HepG2 (cell line): ENCODE data around the gene PGPEP1. TPM values are rescaled to one million over a fixed set of nuclear protein-coding genes. Genes with fewer than 3 reads are reported as not detected.

ENCODE experiments used
- CBX2 ChIP-seq, 2 experiments: fragments of 200-600 bp in 1 of 2; sonication (generic); formaldehyde crosslinking in 1 of 2; IDR thresholded peaks; 2 replicates each; pipeline versions ENCODE4 v1.7.0 to v1.8.1; 2018 to 2022; ENCODE audit warnings: low read depth in 2 of 2, low read length in 1 of 2, mild to moderate bottlenecking in 1 of 2, missing genetic modification reagents in 1 of 2
- FOXC1 ChIP-seq: sonication (generic); formaldehyde crosslinking; IDR thresholded peaks from 2 replicates; pipeline ENCODE4 v1.8.0; 2022; ENCODE audit warnings: mild to moderate bottlenecking, missing genetic modification reagents, borderline replicate concordance
- FUBP1 ChIP-seq: sonication (generic); formaldehyde crosslinking; IDR thresholded peaks from 2 replicates; pipeline ENCODE4 v1.5.1; 2020; ENCODE audit warnings: missing genetic modification reagents, mild to moderate bottlenecking, borderline replicate concordance
- HBP1 ChIP-seq: IDR thresholded peaks from 2 replicates; pipeline ENCODE4 v1.6.1; 2016; ENCODE audit warnings: low read depth, control low read depth
- HMG20A ChIP-seq: IDR thresholded peaks from 2 replicates; pipeline ENCODE4 v1.6.1; 2016; ENCODE audit warnings: borderline replicate concordance
- HMGXB3 ChIP-seq: sonication (generic); formaldehyde crosslinking; IDR thresholded peaks from 2 replicates; pipeline ENCODE4 v1.4.0; 2020; ENCODE audit warnings: missing genetic modification reagents, borderline replicate concordance
- HNRNPL ChIP-seq: fragments of 200-400 bp; formaldehyde crosslinking; IDR thresholded peaks from 2 replicates; pipeline ENCODE4 v1.6.1; 2017; ENCODE audit warnings: mild to moderate bottlenecking, low read depth, low read length
- MAFF ChIP-seq: IDR thresholded peaks from 2 replicates; pipeline ENCODE4 v1.6.1; 2011; ENCODE audit warnings: low read depth, low read length, improper control_type of control experiment
- NFE2 ChIP-seq: sonication (generic); formaldehyde crosslinking; IDR thresholded peaks from 2 replicates; pipeline ENCODE4 v1.4.0; 2020; ENCODE audit warnings: missing genetic modification reagents
- RBM22 ChIP-seq: fragments of 200-400 bp; formaldehyde crosslinking; optimal IDR thresholded peaks from 2 replicates; pipeline ENCODE3; 2017; ENCODE audit warnings: mild to moderate bottlenecking, low read length, moderate library complexity
- REL ChIP-seq: sonication (generic); formaldehyde crosslinking; conservative IDR thresholded peaks from 2 replicates; pipeline ENCODE4 v1.8.0; 2022; ENCODE audit warnings: mild to moderate bottlenecking, missing genetic modification reagents, moderate library complexity
- SALL1 ChIP-seq: sonication (generic); formaldehyde crosslinking; IDR thresholded peaks from 2 replicates; pipeline ENCODE4 v1.8.0; 2022; ENCODE audit warnings: mild to moderate bottlenecking, missing genetic modification reagents
- TARDBP ChIP-seq: sonication (generic); formaldehyde crosslinking; IDR thresholded peaks from 2 replicates; pipeline ENCODE4 v1.8.0; 2022; ENCODE audit warnings: mild to moderate bottlenecking, missing genetic modification reagents
- YEATS2 ChIP-seq: sonication (generic); formaldehyde crosslinking; IDR thresholded peaks from 2 replicates; pipeline ENCODE4 v1.4.0; 2020; ENCODE audit warnings: missing genetic modification reagents, borderline replicate concordance
- ZNF235 ChIP-seq: sonication (generic); formaldehyde crosslinking; IDR thresholded peaks from 2 replicates; pipeline ENCODE4 v1.8.1; 2023; ENCODE audit warnings: mild to moderate bottlenecking, missing genetic modification reagents, borderline replicate concordance
- ZNF619 ChIP-seq: sonication (generic); formaldehyde crosslinking; IDR thresholded peaks from 2 replicates; pipeline ENCODE4 v1.4.0; 2020; ENCODE audit warnings: mild to moderate bottlenecking, missing genetic modification reagents
- ZSCAN9 ChIP-seq: IDR thresholded peaks from 2 replicates; pipeline ENCODE4 v1.6.1; 2016; ENCODE audit warnings: borderline replicate concordance
- ZXDC ChIP-seq: sonication (generic); formaldehyde crosslinking; IDR thresholded peaks from 2 replicates; pipeline ENCODE4 v1.5.0; 2020; ENCODE audit warnings: mild to moderate bottlenecking, missing genetic modification reagents
- polyA plus RNA-seq, 8 experiments: library from polyadenylated mRNA; depleted of rRNA in 3 of 8; stranded (reverse) in 7 of 8; unstranded in 1 of 8; fragments of >200 nt; fragmentation: Illumina TruSeq in 4 of 8; extraction: Trizol in 4 of 8; gene quantifications; 2 replicates each; pipeline versions ENCODE4 v1.2.1 to v1.2.3, GENCODE V29; 2011 to 2016; ENCODE audit warnings: low read depth in 4 of 8, missing spikeins in 1 of 8, mixed read lengths in 1 of 8; ENCODE audit not compliant: insufficient read depth in 1 of 8
- total RNA-seq, 5 experiments: library from RNA; depleted of rRNA; stranded (reverse); fragments of >200 nt; fragmentation: Illumina TruSeq; extraction: Trizol; gene quantifications; 2 replicates each; pipeline ENCODE4 v1.2.3, GENCODE V29; 2016; ENCODE audit warnings: low read depth in 1 of 5

The PGPEP1 gene
- total and polyA plus RNA-seq, 2 of the 13 experiments (the other 11 are each of a cell fraction or from before 2014, with no cell fraction given) = 53.1 to 56.6 TPM

GRCh38 chr19:18291590-18292461, 48.6 kb upstream of the PGPEP1 start (continued):
- TF ChIP-seq ZXDC (CRISPR knock-in tag) (no peak), HMG20A (CRISPR knock-in tag) (no peak), CBX2 (IDR thresholded peaks at IDR 0.05; ENCODE audit: low read depth, low read length) (no peak), CBX2 (CRISPR knock-in tag; IDR thresholded peaks at IDR 0.05; ENCODE audit: low read depth) (no peak), ZSCAN9 (peak; percentile 27; the same call in 1 of the 2 replicates), FOXC1 (CRISPR knock-in tag) (peak; percentile 91; the same call in 1 of the 2 replicates), REL (CRISPR knock-in tag) (no peak), HMGXB3 (CRISPR knock-in tag) (peak; percentile 62; the same call in 1 of the 2 replicates), TARDBP (CRISPR knock-in tag) (no peak), ZNF619 (CRISPR knock-in tag) (no peak), RBM22 (no peak), MAFF (no peak), HBP1 (CRISPR knock-in tag) (no peak), SALL1 (CRISPR knock-in tag) (peak; percentile 51), FUBP1 (CRISPR knock-in tag) (no peak), HNRNPL (no peak), ZNF235 (CRISPR knock-in tag) (peak; percentile 24; the same call in 1 of the 2 replicates), YEATS2 (CRISPR knock-in tag) (no peak), NFE2 (CRISPR knock-in tag) (no peak)
